NCI-H446 (cell line): ENCODE data around the gene MBD2.
"Not testable (repeated sequence)": the region's sequence is repeated elsewhere in the genome, so short reads cannot be mapped to it uniquely, and the experiment has no call there.

ENCODE experiments used
- DNase-seq, 2 experiments: peaks; one replicate each; lab custom pipeline; 2025; lab: John Stamatoyannopoulos, UW

MBD2 gene

GRCh38 chr18:54224379-54225014 lies at the start of gene MBD2:
Gene MBD2, minus strand, starts transcription at chr18:54224669. Its CDS starts 110 bp downstream, at chr18:54224559.
- DNase-seq: peak; percentile 89 to 98

- no peak for DNase-seq
These were observed 45.7 kb upstream of the MBD2 start for GRCh38 chr18:54269893-54270844.

- DNase-seq: no peak
These were observed 44.3 kb upstream of the MBD2 start for GRCh38 chr18:54268751-54269150.

GRCh38 chr18:54267701-54268100 lies 43.2 kb upstream of the MBD2 start:
- no peak for DNase-seq

- DNase-seq: no peak
These were observed 39.5 kb upstream of the MBD2 start for GRCh38 chr18:54263904-54264336.

GRCh38 chr18:54261894-54262293 lies 37.4 kb upstream of the MBD2 start:
- DNase-seq: no peak

GRCh38 chr18:54260396-54261072 lies 36.1 kb upstream of the MBD2 start:
- no peak for DNase-seq

GRCh38 chr18:54257818-54258217 lies 33.3 kb upstream of the MBD2 start:
- not testable (repeated sequence) for DNase-seq

GRCh38 chr18:54257015-54257414 lies 32.5 kb upstream of the MBD2 start:
- no peak for DNase-seq

- DNase-seq: no peak
These were observed 30.7 kb upstream of the MBD2 start for GRCh38 chr18:54255141-54255540.

GRCh38 chr18:54254265-54254758 lies 29.8 kb upstream of the MBD2 start:
- DNase-seq: no peak

GRCh38 chr18:54251606-54252390 lies 27.3 kb upstream of the MBD2 start:
- DNase-seq: no peak

GRCh38 chr18:54250846-54251261 lies 26.4 kb upstream of the MBD2 start:
- DNase-seq: no peak

GRCh38 chr18:54247511-54248175 lies 23.2 kb upstream of the MBD2 start:
- DNase-seq: no peak

- DNase-seq: no peak
These were observed 17.9 kb upstream of the MBD2 start for GRCh38 chr18:54242327-54242726.

- no peak for DNase-seq
These were observed 17.0 kb upstream of the MBD2 start for GRCh38 chr18:54241483-54241882.

GRCh38 chr18:54240629-54241107 lies 16.2 kb upstream of the MBD2 start:
- DNase-seq: no peak

- no peak for DNase-seq
These were observed 15.1 kb upstream of the MBD2 start for GRCh38 chr18:54239601-54240000.

- DNase-seq: no peak
These were observed 14.6 kb upstream of the MBD2 start for GRCh38 chr18:54239091-54239490.

- DNase-seq: no peak
These were observed 13.9 kb upstream of the MBD2 start for GRCh38 chr18:54238173-54238936.
